A673 (cell line): ENCODE measurements around the gene TSR1.

Experiments
- EZH2 ChIP-seq: fragments of 200-600 bp; sonication (generic); IDR thresholded peaks from 2 replicates; pipeline ENCODE4 v1.6.1; 2017; ENCODE audit warnings: borderline replicate concordance, low read depth, mild to moderate bottlenecking, mixed read lengths, antibody characterized with exemption, low read length; ENCODE audit not compliant: poor library complexity, severe bottlenecking
- TF ChIP-seq, protein P1 (sequence below): fragments of 300-800, 200-600 bp; sonication (generic); conservative IDR thresholded peaks from 2 replicates; pipeline ENCODE4 v1.5.1; 2017; ENCODE audit warnings: low read depth, mild to moderate bottlenecking, antibody characterized with exemption, low read length, moderate library complexity, mixed read lengths

DNA sequence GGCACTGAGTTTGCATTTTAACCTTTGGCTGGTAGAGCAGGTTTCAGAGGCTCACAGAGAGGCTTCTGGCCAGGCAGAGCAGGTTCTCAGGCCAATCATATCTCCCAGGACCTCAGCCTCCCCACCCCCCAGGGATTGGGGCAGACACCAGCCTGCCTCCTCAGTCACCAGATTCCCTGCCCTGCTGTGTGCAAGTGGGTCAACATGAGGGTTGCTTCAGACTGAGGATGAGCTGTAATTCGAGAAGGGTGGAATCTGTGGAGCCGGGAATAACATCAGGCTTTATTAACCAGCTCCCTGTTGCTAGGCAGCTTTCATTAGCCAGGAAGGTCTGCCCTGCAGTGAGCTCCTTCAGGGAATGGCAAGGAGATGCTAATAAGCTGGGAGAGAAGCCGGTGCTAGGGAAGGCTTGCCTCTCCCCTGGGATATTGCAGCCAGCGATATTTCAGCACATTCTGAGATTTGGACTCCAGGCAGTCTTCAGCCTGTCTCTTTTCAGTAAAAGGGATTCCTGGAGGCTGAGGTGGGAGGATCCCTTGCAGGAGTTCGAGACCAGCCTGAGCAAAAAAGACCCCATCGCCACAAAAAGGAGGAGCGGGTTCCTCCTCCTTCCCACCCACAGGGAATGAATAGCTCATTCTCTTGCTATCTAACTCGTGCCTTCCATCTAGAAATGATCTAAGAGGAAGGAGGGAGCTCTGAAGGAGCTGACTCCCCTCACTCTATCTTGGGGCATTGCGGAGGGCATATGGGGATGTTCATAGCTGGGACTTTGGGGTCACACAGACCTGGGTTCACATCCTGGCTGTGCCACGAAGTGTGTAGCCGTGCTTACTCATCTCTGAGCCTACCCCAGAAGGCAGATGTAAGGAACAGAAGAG is 11.8 kb upstream of the TSR1 start:
- TF ChIP-seq, protein P1, sequence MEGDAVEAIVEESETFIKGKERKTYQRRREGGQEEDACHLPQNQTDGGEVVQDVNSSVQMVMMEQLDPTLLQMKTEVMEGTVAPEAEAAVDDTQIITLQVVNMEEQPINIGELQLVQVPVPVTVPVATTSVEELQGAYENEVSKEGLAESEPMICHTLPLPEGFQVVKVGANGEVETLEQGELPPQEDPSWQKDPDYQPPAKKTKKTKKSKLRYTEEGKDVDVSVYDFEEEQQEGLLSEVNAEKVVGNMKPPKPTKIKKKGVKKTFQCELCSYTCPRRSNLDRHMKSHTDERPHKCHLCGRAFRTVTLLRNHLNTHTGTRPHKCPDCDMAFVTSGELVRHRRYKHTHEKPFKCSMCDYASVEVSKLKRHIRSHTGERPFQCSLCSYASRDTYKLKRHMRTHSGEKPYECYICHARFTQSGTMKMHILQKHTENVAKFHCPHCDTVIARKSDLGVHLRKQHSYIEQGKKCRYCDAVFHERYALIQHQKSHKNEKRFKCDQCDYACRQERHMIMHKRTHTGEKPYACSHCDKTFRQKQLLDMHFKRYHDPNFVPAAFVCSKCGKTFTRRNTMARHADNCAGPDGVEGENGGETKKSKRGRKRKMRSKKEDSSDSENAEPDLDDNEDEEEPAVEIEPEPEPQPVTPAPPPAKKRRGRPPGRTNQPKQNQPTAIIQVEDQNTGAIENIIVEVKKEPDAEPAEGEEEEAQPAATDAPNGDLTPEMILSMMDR = no peak
- TF ChIP-seq EZH2 = no peak
